Stomach (tissue), 9 donors: Measurements from ENCODE around the gene NAIF1. TPM values are rescaled to one million over a fixed set of nuclear protein-coding genes. Genes with fewer than 3 reads are reported as not detected.

Experiments
- DNase-seq, 2 donors: peaks; one replicate each; pipeline versions ENCODE4 v3.0.0 to v3.0.0-alpha.2; 2013 to 2019
- H3K27ac ChIP-seq, 5 donors: fragments of 200-600 bp in 4 of 5; sonication (generic) in 4 of 5; one replicate each; pipeline ENCODE4 v1.5.1; 2013 to 2019; ENCODE audit warnings: mild to moderate bottlenecking in 1 of 5, moderate library complexity in 1 of 5
- H3K27me3 ChIP-seq, 3 donors: fragments of 200-600 bp; sonication (generic); one replicate each; pipeline ENCODE4 v1.5.1; 2017 to 2019; ENCODE audit warnings: mixed run types in 1 of 3
- H3K36me3 ChIP-seq, 4 donors: fragments of 200-600 bp; sonication (generic); 1 replicate in 3 of 4; 2 replicates in 1 of 4; pipeline ENCODE4 v1.5.1; 2016 to 2019
- H3K4me1 ChIP-seq, 4 donors: fragments of 200-600 bp; sonication (generic); one replicate each; pipeline ENCODE4 v1.5.1; 2016 to 2019
- H3K4me3 ChIP-seq, 4 donors: fragments of 200-600 bp; sonication (generic) in 3 of 4; one replicate each; pipeline ENCODE4 v1.5.1; 2016 to 2019; ENCODE audit warnings: mild to moderate bottlenecking in 1 of 4
- H3K9me3 ChIP-seq, 4 donors: fragments of 200-600 bp; sonication (generic); one replicate each; pipeline ENCODE4 v1.5.1; 2016 to 2019
- CTCF ChIP-seq, 7 experiments: fragments of 450-650 bp in 4 of 7; fragments of 200-600 bp in 3 of 7; sonication (generic) in 3 of 7; IDR thresholded peaks; one replicate each; pipeline ENCODE4 v1.5.1; 2016 to 2019; ENCODE audit warnings: antibody characterized with exemption in 7 of 7, control low read depth in 2 of 7, mild to moderate bottlenecking in 1 of 7
- EP300 ChIP-seq: sonication (generic); formaldehyde crosslinking; IDR thresholded peaks from one replicate; pipeline ENCODE4 v1.6.1; 2017; ENCODE audit warnings: antibody characterized with exemption
- POLR2A ChIP-seq, 4 donors: fragments of 450-650 bp; IDR thresholded peaks; one replicate each; pipeline ENCODE4 v1.6.1; 2016; ENCODE audit warnings: antibody characterized with exemption in 4 of 4, control low read depth in 2 of 4, mild to moderate bottlenecking in 1 of 4, moderate library complexity in 1 of 4
- POLR2AphosphoS5 ChIP-seq, 3 donors: sonication (generic); formaldehyde crosslinking; IDR thresholded peaks; one replicate each; pipeline ENCODE4 v1.6.1; 2016; ENCODE audit warnings: antibody characterized with exemption in 3 of 3
- WGBS, 5 donors: extraction: QIAGEN DNeasy Blood & Tissue Kit in 3 of 5; methylation state at CpG; one replicate each; pipeline versions ENCODE4 v1.1.5 to v1.1.7; 2013 to 2018; 5-methylcytosine and 5-hydroxymethylcytosine counted together
- intact Hi-C: fragments of 100-400 bp; cut with DNase I; formaldehyde crosslinking; loops from one replicate; pipeline ENCODE4 v1.15.1; 2023; ENCODE audit warnings: low total_unique reads
- polyA plus RNA-seq, 3 donors: library from polyadenylated mRNA; stranded (reverse); fragments of 200-250 nt; gene quantifications; one replicate each; pipeline ENCODE4 v1.2.3, GENCODE V29; 2013
- total RNA-seq, 5 donors: library from RNA; depleted of rRNA; stranded (reverse); fragments of >200 nt; gene quantifications; one replicate each; pipeline versions ENCODE4 v1.1.0 to v1.2.3, GENCODE V29; 2014 to 2016
- donor health status: healthy with polysubstance abuse.
- donor health status: Bipolar disorder and iron deficiency.
- donor health status: healthy.

NAIF1 gene
- total and polyA plus RNA-seq, 8 donors, result 1.8 to 40.3 (median 7.8) TPM

- peak overlapping the region; percentile 81 to 97 (median 93) for H3K27ac ChIP-seq
- peak; percentile 97 to 98 for DNase-seq
- H3K36me3 ChIP-seq, result peaks cover 28 to 30% (median 29%) of the 10 kb centered on the region in 4 donors
- H3K4me1 ChIP-seq, result peaks cover 53 to 99% (median 78%) of the 10 kb centered on the region in 4 donors
- no peak for TF ChIP-seq CTCF (IDR thresholded peaks at IDR 0.05)
- peak; percentile 96 to 100 (median 98) for TF ChIP-seq POLR2AphosphoS5 (IDR thresholded peaks at IDR 0.05)
- TF ChIP-seq EP300, result peak; percentile 96
- TF ChIP-seq POLR2A (IDR thresholded peaks at IDR 0.05), result peak in 2 of 4 donors; percentile 98 to 99
- no peaks in the 10 kb centered on the region for H3K27me3 ChIP-seq
- intact Hi-C loops, result no loop called here
- WGBS, 5 donors, result 8 to 23% (median 11%) methylated on average over 28 to 32 of the region's 32 CpGs
- no peaks in the 10 kb centered on the region for H3K9me3 ChIP-seq
- H3K4me3 ChIP-seq, result peak overlapping the region; percentile 46 to 66 (median 49)
Measured at GRCh38 chr9:128098297-128099230, 31.4 kb upstream of the NAIF1 start.

- H3K4me1 ChIP-seq, result peaks cover 57 to 99% (median 78%) of the 10 kb centered on the region in 4 donors
- 54 to 59% (median 59%) methylated on average over 12 to 13 of the region's 13 CpGs for WGBS, 5 donors
- peaks cover 19 to 22% (median 21%) of the 10 kb centered on the region in 4 donors for H3K36me3 ChIP-seq
- intact Hi-C loops, result no loop called here
- TF ChIP-seq POLR2A (IDR thresholded peaks at IDR 0.05) (no peak), POLR2AphosphoS5 (IDR thresholded peaks at IDR 0.05) (no peak), CTCF (IDR thresholded peaks at IDR 0.05) (no peak), EP300 (no peak)
- DNase-seq, result no peak
- no peaks in the 10 kb centered on the region for H3K27me3 ChIP-seq
- peak overlapping the region; percentile 81 to 97 (median 93) for H3K27ac ChIP-seq
- H3K9me3 ChIP-seq, result no peaks in the 10 kb centered on the region
- H3K4me3 ChIP-seq, result peak overlapping the region; percentile 46 to 66 (median 49)
Measured at GRCh38 chr9:128097543-128098296, 30.6 kb upstream of the NAIF1 start.

- H3K36me3 ChIP-seq, result peaks cover 11 to 14% (median 12%) of the 10 kb centered on the region in 4 donors
- intact Hi-C loops, result no loop called here
- peak overlapping the region; percentile 81 to 97 (median 93) for H3K27ac ChIP-seq
- TF ChIP-seq POLR2A (IDR thresholded peaks at IDR 0.05), result no peak
- no peak for TF ChIP-seq EP300
- TF ChIP-seq CTCF (IDR thresholded peaks at IDR 0.05), result no peak
- TF ChIP-seq POLR2AphosphoS5 (IDR thresholded peaks at IDR 0.05), result no peak
- peaks cover 62 to 99% (median 79%) of the 10 kb centered on the region in 4 donors for H3K4me1 ChIP-seq
- H3K27me3 ChIP-seq, result no peaks in the 10 kb centered on the region
- no peak overlapping the region for H3K4me3 ChIP-seq
- DNase-seq, result no peak
- no peaks in the 10 kb centered on the region for H3K9me3 ChIP-seq
- 86 to 87% (median 86%) methylated on average over 19 of the region's 19 CpGs for WGBS, 5 donors
Measured at GRCh38 chr9:128096616-128097536, 29.8 kb upstream of the NAIF1 start.
